Kidney epithelial cell (primary cell): Measurements from ENCODE around the gene UPB1. TPM values are rescaled to one million over a fixed set of nuclear protein-coding genes. Genes with fewer than 3 reads are reported as not detected.

Source experiments
- DNase-seq: peaks from one replicate; pipeline ENCODE4 v3.0.0-alpha.2; 2010; ENCODE audit warnings: low read depth
- H3K27me3 ChIP-seq: 2 replicates; pipeline ENCODE4 v1.6.0; 2011; ENCODE audit warnings: low read length; ENCODE audit not compliant: control insufficient read depth, insufficient read depth
- H3K36me3 ChIP-seq: 2 replicates; pipeline ENCODE4 v1.5.1; 2011; ENCODE audit warnings: low read length; ENCODE audit not compliant: control insufficient read depth, insufficient read depth
- H3K4me3 ChIP-seq: 2 replicates; pipeline ENCODE4 v1.5.1; 2011; ENCODE audit warnings: low read depth, mild to moderate bottlenecking, control low read depth, low read length
- CTCF ChIP-seq: IDR thresholded peaks from 2 replicates; pipeline ENCODE4 v1.5.1; 2011; ENCODE audit warnings: mild to moderate bottlenecking, moderate library complexity, low read length, control low read depth, inconsistent platforms; ENCODE audit not compliant: insufficient read depth, poor library complexity, severe bottlenecking
- total RNA-seq: library from RNA; depleted of rRNA; stranded (reverse); fragments of >200 nt; gene quantifications from 2 replicates; pipeline ENCODE4 v1.2.3, GENCODE V29; 2015

UPB1 gene
- total RNA-seq, 1 donor from 2014 or later, result not detected

- TF ChIP-seq CTCF, result no peak
- no peak for DNase-seq
- Histone ChIP-seq H3K36me3 (no peaks in the 10 kb centered on the region), H3K4me3 (no peak overlapping the region), H3K27me3 (no peaks in the 10 kb centered on the region)
Observed at GRCh38 chr22:24566899-24567511, 71.9 kb downstream of the UPB1 start.

- TF ChIP-seq CTCF, result no peak
- no peak for DNase-seq
- Histone ChIP-seq H3K36me3 (no peaks in the 10 kb centered on the region), H3K27me3 (no peaks in the 10 kb centered on the region), H3K4me3 (no peak overlapping the region)
Observed at GRCh38 chr22:24567668-24568067, 72.5 kb downstream of the UPB1 start.

GRCh38 chr22:24571266-24571665, 76.1 kb downstream of the UPB1 start:
- no peak for DNase-seq
- Histone ChIP-seq H3K36me3 (no peaks in the 10 kb centered on the region), H3K4me3 (no peak overlapping the region), H3K27me3 (no peaks in the 10 kb centered on the region)
- TF ChIP-seq CTCF, result no peak

- no peaks in the 10 kb centered on the region for H3K36me3 ChIP-seq
- TF ChIP-seq CTCF, result no peak
- DNase-seq, result no peak
- no peaks in the 10 kb centered on the region for H3K27me3 ChIP-seq
- no peak overlapping the region for H3K4me3 ChIP-seq
Observed at GRCh38 chr22:24576778-24577177, 81.6 kb downstream of the UPB1 start.

Other genes with a start within 250 kb of the UPB1 start
- 29.9 and 33.5 TPM in 2 replicates for gene SPECC1L, start 224.5 kb upstream of the UPB1 start, total RNA-seq
- 0.21 and 0.46 TPM in 2 replicates for gene ADORA2A, start 67.7 kb upstream of the UPB1 start, total RNA-seq
- 81.8 and 120 TPM in 2 replicates for gene GUCD1, start 59.8 kb downstream of the UPB1 start, total RNA-seq
- gene SNRPD3, start 60.7 kb downstream of the UPB1 start, total RNA-seq, result 137 and 160 TPM in 2 replicates
- 17.3 and 18.1 TPM in 2 replicates for gene LRRC75B, start 97.7 kb downstream of the UPB1 start, total RNA-seq
- 22.7 and 22.8 TPM in 2 replicates for gene GGT1, start 107.9 kb downstream of the UPB1 start, total RNA-seq